NCI-H345 (cell line): ENCODE results near the gene SLC38A2.

Source experiments
- DNase-seq: peaks from one replicate; lab custom pipeline; 2025; lab: John Stamatoyannopoulos, UW

The SLC38A2 gene

GRCh38 chr12:46391630-46392029, 19.1 kb upstream of the SLC38A2 start:
- DNase-seq: no peak

GRCh38 chr12:46390881-46391280, 18.3 kb upstream of the SLC38A2 start:
- no peak for DNase-seq

- DNase-seq: no peak
Observed at GRCh38 chr12:46390304-46390703, 17.7 kb upstream of the SLC38A2 start.

- DNase-seq: no peak
Observed at GRCh38 chr12:46389031-46389616, 16.6 kb upstream of the SLC38A2 start.

GRCh38 chr12:46388427-46389021, 16.0 kb upstream of the SLC38A2 start:
- DNase-seq: no peak

- no peak for DNase-seq
Observed at GRCh38 chr12:46387670-46388069, 15.1 kb upstream of the SLC38A2 start.

GRCh38 chr12:46386877-46387629, 14.5 kb upstream of the SLC38A2 start:
- DNase-seq: no peak

- no peak for DNase-seq
Observed at GRCh38 chr12:46386360-46386867, 13.8 kb upstream of the SLC38A2 start.

- no peak for DNase-seq
Observed at GRCh38 chr12:46385438-46385837, 12.9 kb upstream of the SLC38A2 start.

GRCh38 chr12:46384451-46385309, 12.1 kb upstream of the SLC38A2 start:
- no peak for DNase-seq

- DNase-seq: no peak
Observed at GRCh38 chr12:46383654-46384450, 11.3 kb upstream of the SLC38A2 start.

GRCh38 chr12:46382964-46383653, 10.5 kb upstream of the SLC38A2 start:
- DNase-seq: peak; percentile 85

- no peak for DNase-seq
Observed at GRCh38 chr12:46382408-46382963, 9.9 kb upstream of the SLC38A2 start.

GRCh38 chr12:46380881-46381280, 8.3 kb upstream of the SLC38A2 start:
- DNase-seq: no peak

- no peak for DNase-seq
Observed at GRCh38 chr12:46380022-46380796, 7.6 kb upstream of the SLC38A2 start.

GRCh38 chr12:46379352-46379751, 6.8 kb upstream of the SLC38A2 start:
- no peak for DNase-seq

- DNase-seq: no peak
Observed at GRCh38 chr12:46378530-46378929, 6.0 kb upstream of the SLC38A2 start.

GRCh38 chr12:46377678-46378077, 5.1 kb upstream of the SLC38A2 start:
- DNase-seq: no peak

- DNase-seq: no peak
Observed at GRCh38 chr12:46376579-46376978, 4.0 kb upstream of the SLC38A2 start.

- no peak for DNase-seq
Observed at GRCh38 chr12:46374711-46375110, 2.1 kb upstream of the SLC38A2 start.
